Smooth muscle cell (in vitro differentiated cells): ENCODE measurements around the gene GBX2. TPM values are rescaled to one million over a fixed set of nuclear protein-coding genes. Genes with fewer than 3 reads are reported as not detected.

ENCODE experiments used
- DNase-seq: peaks from one replicate; lab custom pipeline; 2025; ENCODE audit not compliant: unreplicated experiment; lab: John Stamatoyannopoulos, UW
- H2AFZ ChIP-seq: fragments of 200-600 bp; sonication (generic); 2 replicates; pipeline ENCODE4 v1.6.0; 2016; ENCODE audit warnings: antibody characterized with exemption, low read depth, mild to moderate bottlenecking
- H3F3A ChIP-seq: fragments of 200-600 bp; sonication (generic); 2 replicates; pipeline ENCODE4 v1.6.0; 2017; ENCODE audit warnings: antibody characterized with exemption, low read depth
- H3K27ac ChIP-seq: fragments of 200-600 bp; sonication (generic); 2 replicates; pipeline ENCODE4 v1.5.1; 2016; ENCODE audit warnings: low read depth, mild to moderate bottlenecking
- H3K27me3 ChIP-seq: fragments of 200-600 bp; sonication (generic); 2 replicates; pipeline ENCODE4 v1.6.1; 2016; ENCODE audit warnings: low read depth, mild to moderate bottlenecking
- H3K36me3 ChIP-seq: fragments of 200-600 bp; sonication (generic); 2 replicates; pipeline ENCODE4 v1.5.1; 2016; ENCODE audit warnings: low read depth
- H3K4me1 ChIP-seq: fragments of 200-600 bp; sonication (generic); 2 replicates; pipeline ENCODE4 v1.5.1; 2016; ENCODE audit warnings: low read depth
- H3K4me2 ChIP-seq: fragments of 200-600 bp; sonication (generic); 2 replicates; pipeline ENCODE4 v1.6.0; 2016; ENCODE audit warnings: mild to moderate bottlenecking
- H3K4me3 ChIP-seq: fragments of 200-600 bp; sonication (generic); 2 replicates; pipeline ENCODE4 v1.5.1; 2016; ENCODE audit warnings: mild to moderate bottlenecking
- H3K79me2 ChIP-seq: fragments of 200-600 bp; sonication (generic); 2 replicates; pipeline ENCODE4 v1.6.0; 2016; ENCODE audit warnings: low read depth, mild to moderate bottlenecking
- H3K9ac ChIP-seq: fragments of 200-600 bp; sonication (generic); 2 replicates; pipeline ENCODE4 v1.6.0; 2016; ENCODE audit warnings: low read depth
- H3K9me3 ChIP-seq: fragments of 200-600 bp; sonication (generic); replicated peaks from 2 replicates; pipeline ENCODE4 v1.5.1; 2016; ENCODE audit warnings: low read depth
- H4K20me1 ChIP-seq: fragments of 200-600 bp; sonication (generic); 2 replicates; pipeline ENCODE4 v1.6.0; 2016; ENCODE audit warnings: low read depth
- CTCF ChIP-seq: fragments of 200-600 bp; sonication (generic); IDR thresholded peaks from 2 replicates; pipeline ENCODE4 v1.5.1; 2017; ENCODE audit warnings: borderline replicate concordance, mild to moderate bottlenecking, antibody characterized with exemption; ENCODE audit not compliant: insufficient read depth, poor library complexity, severe bottlenecking
- WGBS: methylation state at CpG from one replicate; pipeline ENCODE4 v1.1.7; 2016; ENCODE audit warnings: low lambda C conversion rate; 5-methylcytosine and 5-hydroxymethylcytosine counted together
- polyA plus RNA-seq: library from polyadenylated mRNA; unstranded; fragments of >200 nt; fragmentation: Nextera tagmentation; extraction: Ambion mirVana; gene quantifications from 2 replicates; pipeline ENCODE4 v1.2.1, GENCODE V29; 2016
- total RNA-seq: library from RNA; depleted of rRNA; stranded (reverse); fragments of >200 nt; gene quantifications from 2 replicates; pipeline ENCODE4 v1.2.3, GENCODE V29; 2014

Gene GBX2
- total and polyA plus RNA-seq, 2 experiments from 2014 or later = not detected

GRCh38 chr2:236210536-236210935, 42.4 kb upstream of the GBX2 start:
- Histone ChIP-seq H2AFZ (no peak overlapping the region), H3K36me3 (no peaks in the 10 kb centered on the region), H3K4me1 (no peaks in the 10 kb centered on the region), H3K4me2 (no peak overlapping the region), H3K79me2 (no peaks in the 10 kb centered on the region), H3K27ac (no peak overlapping the region), H3K4me3 (no peak overlapping the region), H3K9me3 (no peaks in the 10 kb centered on the region), H3K27me3 (no peaks in the 10 kb centered on the region), H3F3A (no peaks in the 10 kb centered on the region), H4K20me1 (no peaks in the 10 kb centered on the region), H3K9ac (no peak overlapping the region)
- no peak for TF ChIP-seq CTCF
- no peak for DNase-seq
- 89% methylated on average over 8 of the region's 8 CpGs for WGBS

DNA sequence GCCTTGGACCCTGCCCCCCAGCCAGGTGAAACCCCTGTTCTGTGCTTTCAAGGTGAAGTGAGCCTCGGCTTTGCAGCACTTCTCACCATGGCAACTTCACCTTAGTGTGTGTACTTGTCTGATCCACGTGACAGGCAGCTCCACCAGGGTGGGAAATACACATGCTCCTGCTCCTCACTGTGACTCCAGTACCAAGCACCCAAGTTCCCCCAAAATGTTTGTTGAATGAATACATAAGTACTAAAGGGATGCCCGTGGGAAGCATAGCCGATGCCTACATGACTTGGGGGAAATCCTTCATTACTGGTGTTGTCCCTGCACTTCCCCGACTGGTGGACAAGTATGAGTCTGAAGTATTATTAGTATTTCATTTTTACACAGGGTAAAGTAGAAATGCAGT, 41.8 kb upstream of the GBX2 start:
- Histone ChIP-seq H3K27me3 (no peaks in the 10 kb centered on the region), H3K9ac (no peak overlapping the region), H2AFZ (no peak overlapping the region), H3K4me2 (no peak overlapping the region), H4K20me1 (no peaks in the 10 kb centered on the region), H3K4me3 (no peak overlapping the region), H3K79me2 (no peaks in the 10 kb centered on the region), H3F3A (no peaks in the 10 kb centered on the region), H3K36me3 (no peaks in the 10 kb centered on the region), H3K27ac (no peak overlapping the region), H3K9me3 (no peaks in the 10 kb centered on the region), H3K4me1 (no peaks in the 10 kb centered on the region)
- DNase-seq = no peak
- no peak for TF ChIP-seq CTCF
- 83% methylated on average over 5 of the region's 5 CpGs for WGBS

DNA sequence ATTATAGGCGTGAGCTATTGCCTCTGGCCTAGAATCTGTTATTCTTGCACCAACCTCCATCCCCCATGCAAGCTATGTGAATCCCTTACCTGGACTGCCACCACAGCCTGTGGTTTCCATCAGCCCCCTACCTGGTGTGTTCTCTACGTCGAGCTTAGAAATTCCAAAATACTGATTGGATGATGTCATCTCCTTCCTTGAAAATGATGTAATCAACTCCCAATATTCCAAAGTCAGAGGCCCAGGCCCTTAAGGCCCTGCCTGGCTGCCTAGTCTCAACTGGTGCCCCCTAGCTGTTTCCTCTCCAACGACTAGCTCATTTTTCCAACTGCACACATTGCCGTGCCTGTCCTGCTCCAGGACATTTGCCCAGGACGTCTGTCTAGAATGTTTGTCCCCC, 41.3 kb upstream of the GBX2 start:
- Histone ChIP-seq H3K36me3 (no peaks in the 10 kb centered on the region), H3K4me2 (no peak overlapping the region), H3K9ac (no peak overlapping the region), H2AFZ (no peak overlapping the region), H3K27me3 (no peaks in the 10 kb centered on the region), H3F3A (no peaks in the 10 kb centered on the region), H3K4me1 (no peaks in the 10 kb centered on the region), H3K9me3 (no peaks in the 10 kb centered on the region), H3K79me2 (no peaks in the 10 kb centered on the region), H3K27ac (no peak overlapping the region), H4K20me1 (no peaks in the 10 kb centered on the region), H3K4me3 (no peak overlapping the region)
- DNase-seq = no peak
- WGBS = 65% methylated on average over 6 of the region's 6 CpGs
- TF ChIP-seq CTCF = no peak
